GM12878 (cell line): ENCODE results near the gene TOLLIP. TPM values are rescaled to one million over a fixed set of nuclear protein-coding genes. Genes with fewer than 3 reads are reported as not detected.

Experiments used
- BCL11A ChIP-seq: IDR thresholded peaks from 2 replicates; pipeline ENCODE4 v1.6.1; 2011; ENCODE audit warnings: low read depth, low read length
- EP300 ChIP-seq, 2 experiments: fragments of 150-350 bp in 1 of 2; IDR thresholded peaks; 2 replicates each; pipeline ENCODE4 v1.6.1; 2011 to 2012; ENCODE audit warnings: low read depth in 2 of 2, low read length in 2 of 2, borderline replicate concordance in 1 of 2, improper control_type of control experiment in 1 of 2, inconsistent platforms in 1 of 2; ENCODE audit not compliant: control insufficient read depth in 1 of 2
- MEF2B ChIP-seq: fragments of 450-650 bp; IDR thresholded peaks from 2 replicates; pipeline ENCODE4 v1.6.1; 2018; ENCODE audit warnings: mild to moderate bottlenecking, moderate library complexity; ENCODE audit not compliant: partially characterized antibody, poor library complexity, severe bottlenecking
- NFYB ChIP-seq: IDR thresholded peaks from 2 replicates; pipeline ENCODE4 v1.6.1; 2011; ENCODE audit warnings: low read depth, mild to moderate bottlenecking, low read length, improper control_type of control experiment, moderate library complexity; ENCODE audit not compliant: insufficient read depth
- RFX5 ChIP-seq: IDR thresholded peaks from 2 replicates; pipeline ENCODE4 v1.6.1; 2011; ENCODE audit warnings: low read depth, low read length, improper control_type of control experiment
- polyA plus RNA-seq, 11 experiments: library from polyadenylated mRNA; depleted of rRNA in 4 of 11; unstranded in 6 of 11; stranded (reverse) in 5 of 11; fragments of >200 nt; fragmentation: Nextera tagmentation in 4 of 11; fragmentation: Illumina TruSeq in 1 of 11; extraction: Ambion mirVana in 4 of 11; extraction: Trizol in 1 of 11; gene quantifications; 1 replicate in 1 of 11; 2 replicates in 10 of 11; pipeline versions ENCODE4 v1.2.1 to v1.2.3, GENCODE V29; 2011 to 2016; ENCODE audit warnings: inconsistent platforms in 2 of 11, missing spikeins in 2 of 11, low read depth in 1 of 11
- total RNA-seq, 4 experiments: library from RNA; depleted of rRNA in 3 of 4; stranded (reverse); fragments of >200 nt in 3 of 4; fragmentation: Illumina TruSeq in 1 of 4; extraction: Trizol in 1 of 4; gene quantifications; 2 replicates each; pipeline versions ENCODE4 v1.2.1 to v1.2.3, GENCODE V29; 2013 to 2021
- TF ChIP-seq, protein P1 (sequence below): IDR thresholded peaks from 2 replicates; pipeline ENCODE4 v1.6.1; 2012; ENCODE audit warnings: low read depth, low read length, improper control_type of control experiment
- TF ChIP-seq, protein P2 (sequence below): IDR thresholded peaks from 2 replicates; pipeline ENCODE4 v1.6.1; 2011; ENCODE audit warnings: low read depth, mild to moderate bottlenecking, low read length, moderate library complexity, borderline replicate concordance; ENCODE audit errors: extremely low read depth
- TF ChIP-seq, protein P3 (sequence below): fragments of 450-650 bp; formaldehyde crosslinking; IDR thresholded peaks from 2 replicates; pipeline ENCODE4 v1.5.0; 2022; ENCODE audit warnings: mild to moderate bottlenecking, missing genetic modification characterization

Gene TOLLIP
- total and polyA plus RNA-seq, 10 of the 15 experiments (the other 5 are each of a cell fraction or from before 2014, with no cell fraction given), result 0.47 to 39.5 (median 21.6) TPM

DNA sequence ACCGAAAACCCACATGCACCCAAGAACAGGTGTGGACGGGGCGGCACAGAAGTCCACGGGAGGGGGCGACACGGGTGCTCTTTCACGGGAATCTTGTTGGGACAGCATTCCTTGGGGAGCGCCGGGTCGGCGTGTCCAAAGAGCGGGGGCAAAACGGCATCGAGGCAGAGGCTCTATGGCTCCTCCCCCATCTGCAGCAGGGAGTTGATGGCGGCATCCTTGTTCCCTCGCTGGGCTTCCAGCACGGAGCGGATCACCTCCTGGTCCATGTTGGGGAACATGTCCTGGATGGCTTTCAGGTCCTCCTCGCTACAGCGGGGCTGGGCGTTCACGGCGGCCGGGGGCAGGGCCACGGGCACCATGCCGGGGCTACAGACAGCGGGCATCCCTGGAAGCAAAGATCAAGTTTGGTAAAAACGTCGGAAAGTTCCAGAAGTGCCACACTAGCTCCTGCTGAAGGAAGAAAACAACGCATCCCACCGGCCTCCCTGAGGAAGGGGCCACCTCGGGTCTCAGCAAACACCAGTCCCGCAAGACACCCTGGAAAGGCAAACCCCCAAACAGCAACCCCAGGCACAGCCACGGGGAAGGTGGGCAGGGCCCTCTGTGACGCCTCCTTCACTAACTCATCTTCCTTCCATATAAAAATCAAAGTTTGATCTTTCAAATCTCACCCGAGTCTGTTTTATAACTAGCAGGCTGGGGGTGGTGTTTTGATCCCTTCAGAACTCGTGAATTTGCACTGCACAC, 32.4 kb downstream of the TOLLIP start (continued):
- TF ChIP-seq MEF2B, result no peak
- no peak for TF ChIP-seq NFYB
- TF ChIP-seq, protein P1, sequence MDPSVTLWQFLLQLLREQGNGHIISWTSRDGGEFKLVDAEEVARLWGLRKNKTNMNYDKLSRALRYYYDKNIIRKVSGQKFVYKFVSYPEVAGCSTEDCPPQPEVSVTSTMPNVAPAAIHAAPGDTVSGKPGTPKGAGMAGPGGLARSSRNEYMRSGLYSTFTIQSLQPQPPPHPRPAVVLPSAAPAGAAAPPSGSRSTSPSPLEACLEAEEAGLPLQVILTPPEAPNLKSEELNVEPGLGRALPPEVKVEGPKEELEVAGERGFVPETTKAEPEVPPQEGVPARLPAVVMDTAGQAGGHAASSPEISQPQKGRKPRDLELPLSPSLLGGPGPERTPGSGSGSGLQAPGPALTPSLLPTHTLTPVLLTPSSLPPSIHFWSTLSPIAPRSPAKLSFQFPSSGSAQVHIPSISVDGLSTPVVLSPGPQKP, result no peak
- TF ChIP-seq, protein P2, sequence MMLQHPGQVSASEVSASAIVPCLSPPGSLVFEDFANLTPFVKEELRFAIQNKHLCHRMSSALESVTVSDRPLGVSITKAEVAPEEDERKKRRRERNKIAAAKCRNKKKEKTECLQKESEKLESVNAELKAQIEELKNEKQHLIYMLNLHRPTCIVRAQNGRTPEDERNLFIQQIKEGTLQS, result no peak
- TF ChIP-seq RFX5, result no peak
- TF ChIP-seq BCL11A, result no peak
- TF ChIP-seq, protein P3, sequence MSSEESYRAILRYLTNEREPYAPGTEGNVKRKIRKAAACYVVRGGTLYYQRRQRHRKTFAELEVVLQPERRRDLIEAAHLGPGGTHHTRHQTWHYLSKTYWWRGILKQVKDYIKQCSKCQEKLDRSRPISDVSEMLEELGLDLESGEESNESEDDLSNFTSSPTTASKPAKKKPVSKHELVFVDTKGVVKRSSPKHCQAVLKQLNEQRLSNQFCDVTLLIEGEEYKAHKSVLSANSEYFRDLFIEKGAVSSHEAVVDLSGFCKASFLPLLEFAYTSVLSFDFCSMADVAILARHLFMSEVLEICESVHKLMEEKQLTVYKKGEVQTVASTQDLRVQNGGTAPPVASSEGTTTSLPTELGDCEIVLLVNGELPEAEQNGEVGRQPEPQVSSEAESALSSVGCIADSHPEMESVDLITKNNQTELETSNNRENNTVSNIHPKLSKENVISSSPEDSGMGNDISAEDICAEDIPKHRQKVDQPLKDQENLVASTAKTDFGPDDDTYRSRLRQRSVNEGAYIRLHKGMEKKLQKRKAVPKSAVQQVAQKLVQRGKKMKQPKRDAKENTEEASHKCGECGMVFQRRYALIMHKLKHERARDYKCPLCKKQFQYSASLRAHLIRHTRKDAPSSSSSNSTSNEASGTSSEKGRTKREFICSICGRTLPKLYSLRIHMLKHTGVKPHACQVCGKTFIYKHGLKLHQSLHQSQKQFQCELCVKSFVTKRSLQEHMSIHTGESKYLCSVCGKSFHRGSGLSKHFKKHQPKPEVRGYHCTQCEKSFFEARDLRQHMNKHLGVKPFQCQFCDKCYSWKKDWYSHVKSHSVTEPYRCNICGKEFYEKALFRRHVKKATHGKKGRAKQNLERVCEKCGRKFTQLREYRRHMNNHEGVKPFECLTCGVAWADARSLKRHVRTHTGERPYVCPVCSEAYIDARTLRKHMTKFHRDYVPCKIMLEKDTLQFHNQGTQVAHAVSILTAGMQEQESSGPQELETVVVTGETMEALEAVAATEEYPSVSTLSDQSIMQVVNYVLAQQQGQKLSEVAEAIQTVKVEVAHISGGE, result no peak
- no peak for TF ChIP-seq EP300 (IDR thresholded peaks at IDR 0.05; ENCODE audit: borderline replicate concordance in 1 of 2, control insufficient read depth in 1 of 2, low read depth in 2 of 2, low read length in 2 of 2)
- TF ChIP-seq, all 136 proteins: peak for 0
